HG03095 (cell line): ENCODE data around the gene CTRB2.

Experiments
- ATAC-seq: cut with Tn5 transposase; IDR thresholded peaks from one replicate; pipeline ENCODE4 v1.9.1; 2021; ENCODE audit warnings: moderate library complexity; ENCODE audit not compliant: unreplicated experiment

Gene CTRB2

DNA sequence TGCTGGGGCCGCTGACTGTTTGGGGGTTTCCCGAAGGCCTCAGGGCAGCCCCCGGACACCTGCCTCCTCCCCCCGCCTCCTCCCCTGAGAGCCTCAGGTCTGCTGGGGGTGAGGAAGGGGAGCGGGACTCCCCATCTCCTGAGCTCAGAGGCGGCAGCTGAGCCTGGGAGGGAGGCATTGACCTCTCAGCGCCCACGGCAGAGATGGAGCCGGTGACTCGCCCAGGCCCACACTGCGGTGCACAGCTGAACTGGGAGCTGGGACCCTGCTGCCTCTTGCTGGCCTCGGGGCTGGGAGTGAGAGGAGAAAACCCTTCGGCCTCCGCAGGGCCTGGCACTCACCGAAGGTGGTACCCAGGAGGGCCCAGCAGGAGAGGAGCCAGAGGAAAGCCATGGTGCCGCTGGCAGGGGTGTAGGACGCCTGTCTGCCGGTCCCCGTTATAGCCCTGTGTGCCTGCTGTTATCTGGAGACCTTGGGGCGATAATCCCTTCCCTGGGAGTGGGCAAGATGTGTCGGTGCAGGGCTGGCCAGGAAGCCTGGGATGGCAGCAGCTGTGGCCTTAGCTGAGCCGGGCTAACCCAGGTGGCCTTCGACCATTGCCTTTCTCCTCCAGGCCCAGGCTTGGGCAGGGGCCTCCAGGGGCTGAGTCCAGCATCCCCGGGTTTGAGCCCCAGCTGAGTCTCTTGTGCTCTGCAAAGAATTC is at the start of gene CTRB2:
Gene CTRB2 (minus strand): TSS at position 413 of the 703 bp plus-strand sequence. CDS start 20 bp downstream, at position 393.
- ATAC-seq = no peak

DNA sequence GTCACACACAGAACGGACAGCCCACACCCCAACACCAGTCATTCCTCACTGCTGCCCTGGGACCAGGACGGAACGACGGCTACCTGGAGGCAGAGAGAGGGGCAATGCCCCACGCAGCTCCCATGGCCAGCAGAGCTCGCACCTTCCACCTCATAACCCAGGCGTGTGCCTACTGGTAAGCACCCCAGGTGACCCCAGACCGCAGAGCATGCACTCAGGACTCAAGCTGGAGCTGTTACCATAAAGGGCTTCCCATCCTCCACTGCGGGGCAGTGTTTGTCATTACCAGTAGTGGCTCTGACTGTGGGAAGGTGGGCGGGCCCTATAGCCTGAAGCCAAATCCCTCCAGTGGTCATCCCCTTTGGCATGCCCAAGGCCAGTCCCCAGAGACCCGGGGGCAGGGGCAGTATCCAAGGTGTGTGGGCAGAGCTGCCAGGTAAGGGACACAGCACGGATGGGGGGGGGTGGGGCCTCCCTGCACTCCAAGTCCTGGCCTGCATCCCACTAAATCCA is 49.2 kb upstream of the CTRB2 start:
- ATAC-seq = no peak

DNA sequence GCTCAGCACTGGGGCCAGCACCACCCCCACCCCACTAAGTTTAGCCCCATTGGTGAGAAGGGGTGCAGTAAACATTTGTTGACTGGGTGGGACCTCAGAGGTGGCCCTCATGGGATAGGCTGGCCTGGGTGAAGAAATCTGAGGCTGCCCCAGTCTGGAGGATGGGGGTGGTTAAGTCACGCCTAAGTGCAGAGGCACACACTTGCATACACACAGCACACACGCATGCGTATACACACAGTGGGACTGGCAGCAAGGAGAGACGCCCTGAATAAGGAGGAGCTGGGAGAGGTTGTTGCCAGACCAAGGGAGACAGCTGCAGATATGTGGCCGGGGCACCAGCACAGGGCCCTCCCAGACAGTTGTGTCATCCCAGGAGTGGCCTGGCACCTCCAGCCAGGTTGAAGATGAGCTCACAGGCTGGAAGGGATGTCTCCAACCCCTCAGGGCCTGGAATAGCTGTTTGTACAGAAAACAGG is 47.4 kb upstream of the CTRB2 start:
- no peak for ATAC-seq

DNA sequence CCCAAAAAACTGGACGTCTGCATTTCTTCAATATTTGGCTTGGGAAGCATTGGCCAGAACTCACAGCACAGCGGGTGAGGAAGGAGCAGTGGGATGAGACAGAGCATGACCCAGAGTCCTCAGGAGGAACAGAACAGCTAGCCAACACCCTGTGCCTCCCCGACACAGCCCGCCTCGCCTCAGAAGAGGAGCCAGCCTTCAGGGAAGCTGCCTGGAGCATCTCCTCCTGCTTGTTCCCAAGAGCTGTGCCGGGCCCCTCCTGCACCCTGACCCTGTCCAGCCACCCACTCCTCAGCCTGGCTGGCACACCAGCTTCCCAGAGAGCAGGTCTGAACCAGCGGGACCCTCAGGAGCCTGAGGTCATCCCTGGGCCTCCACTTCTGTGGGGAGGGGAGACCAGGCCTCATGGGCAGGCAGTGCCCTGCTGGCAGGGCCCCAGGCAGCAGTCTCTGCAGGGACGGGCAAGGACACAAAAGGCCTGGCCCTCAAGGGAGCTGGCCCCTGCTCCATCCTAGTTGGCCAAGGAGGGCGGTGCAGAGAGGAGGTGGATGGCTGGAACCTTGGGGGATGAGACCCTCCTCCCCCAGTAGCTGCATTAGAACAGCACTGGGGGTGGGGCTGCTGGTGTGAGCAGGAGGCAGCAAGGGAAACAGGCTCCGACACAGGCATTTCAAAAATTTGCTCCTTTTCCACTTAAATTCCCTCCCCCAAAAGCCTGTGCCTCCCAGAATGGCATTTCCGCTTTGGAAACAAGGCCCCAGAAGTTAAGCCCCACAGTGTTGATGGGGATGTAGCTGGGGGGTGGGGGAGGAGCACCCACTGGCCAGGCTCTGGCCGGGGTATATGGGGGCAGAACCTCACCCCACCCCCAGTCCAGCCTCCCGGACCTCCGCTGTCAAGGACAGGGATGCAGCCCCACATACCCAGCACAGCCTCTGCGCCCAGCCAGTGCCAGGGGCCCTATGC is 46.3 kb upstream of the CTRB2 start:
- no peak for ATAC-seq

DNA sequence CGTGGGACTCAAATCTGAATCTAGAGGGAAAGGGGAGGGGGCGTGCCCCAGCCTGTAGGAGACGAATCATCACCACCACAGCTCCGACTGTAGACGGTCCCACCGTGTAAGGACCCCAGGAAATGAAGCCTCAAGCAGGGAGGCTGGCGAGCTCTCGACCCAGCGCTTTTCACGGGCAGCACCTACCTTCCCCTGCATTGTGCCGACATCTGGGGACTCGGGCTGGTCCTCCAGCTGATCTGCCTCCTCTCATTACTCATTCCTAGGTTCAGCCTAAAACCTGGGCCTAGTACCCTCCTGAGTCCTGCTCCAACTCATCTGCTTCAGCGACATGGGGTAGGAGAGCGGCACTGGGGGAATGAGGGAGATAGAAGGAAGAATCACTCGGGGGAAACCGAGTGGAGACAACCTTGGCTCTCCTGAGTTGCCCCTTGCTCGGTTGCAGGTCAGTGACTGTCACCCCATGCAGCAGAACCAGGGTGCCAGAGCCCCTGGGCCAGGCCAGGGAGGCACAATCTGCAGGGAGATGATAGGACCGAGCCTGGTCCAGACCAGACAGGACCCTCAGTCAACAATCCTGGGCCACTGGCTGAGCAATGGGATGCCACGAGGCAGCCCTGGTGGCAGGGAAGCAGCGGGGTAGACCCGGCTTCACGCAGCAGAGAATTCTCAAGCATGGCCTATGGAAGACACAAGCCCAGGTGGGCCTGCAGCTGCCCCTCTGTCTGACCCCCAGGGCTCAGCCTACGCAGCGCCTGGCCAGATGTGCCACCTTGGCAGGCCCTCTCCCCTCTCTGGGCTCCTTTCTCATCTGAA is 45.3 kb upstream of the CTRB2 start:
- ATAC-seq = no peak

DNA sequence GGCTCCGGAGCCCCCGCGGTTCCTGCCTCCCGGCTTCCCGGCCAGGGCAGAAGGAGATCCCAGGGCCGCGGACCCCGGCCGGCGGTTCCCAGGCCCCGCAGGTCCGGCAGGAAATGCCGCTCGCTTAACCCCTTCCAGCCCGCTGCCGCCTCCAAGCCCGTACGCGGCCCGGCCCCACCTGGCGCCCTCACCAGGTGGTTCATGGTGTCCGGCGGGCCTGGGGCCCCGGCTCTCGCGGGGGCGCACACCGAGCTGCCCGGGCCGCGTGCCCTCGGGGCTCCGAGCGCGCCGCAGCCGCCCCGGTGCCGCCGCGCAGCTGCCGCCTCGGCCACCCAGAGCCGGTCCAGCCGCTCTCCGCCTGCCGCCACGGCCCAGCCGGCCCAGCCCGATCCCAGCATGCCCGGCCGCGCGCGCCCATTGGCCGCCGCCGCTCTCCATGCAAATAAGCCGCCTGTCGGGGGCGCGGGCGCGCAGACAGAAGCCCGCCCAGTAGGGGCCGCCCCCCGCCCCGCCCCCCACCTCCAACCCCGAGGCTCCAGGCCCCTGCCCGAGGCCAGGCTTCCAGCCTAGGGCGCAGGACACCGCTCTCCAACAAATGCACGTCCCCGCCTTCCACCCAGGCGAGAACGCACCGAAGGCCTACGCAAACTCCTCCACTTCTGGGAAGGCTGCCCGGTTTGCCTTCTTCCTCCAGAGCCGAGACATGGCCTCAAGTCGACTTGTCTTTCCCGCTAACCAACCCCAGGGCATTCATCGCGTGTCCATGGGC is 44.5 kb upstream of the CTRB2 start, which contains the start of gene BCAR1:
Gene BCAR1 (minus strand): TSS at position 345 of the 769 bp plus-strand sequence. CDS start 142 bp downstream, at position 203.
- ATAC-seq = peak; percentile 71

DNA sequence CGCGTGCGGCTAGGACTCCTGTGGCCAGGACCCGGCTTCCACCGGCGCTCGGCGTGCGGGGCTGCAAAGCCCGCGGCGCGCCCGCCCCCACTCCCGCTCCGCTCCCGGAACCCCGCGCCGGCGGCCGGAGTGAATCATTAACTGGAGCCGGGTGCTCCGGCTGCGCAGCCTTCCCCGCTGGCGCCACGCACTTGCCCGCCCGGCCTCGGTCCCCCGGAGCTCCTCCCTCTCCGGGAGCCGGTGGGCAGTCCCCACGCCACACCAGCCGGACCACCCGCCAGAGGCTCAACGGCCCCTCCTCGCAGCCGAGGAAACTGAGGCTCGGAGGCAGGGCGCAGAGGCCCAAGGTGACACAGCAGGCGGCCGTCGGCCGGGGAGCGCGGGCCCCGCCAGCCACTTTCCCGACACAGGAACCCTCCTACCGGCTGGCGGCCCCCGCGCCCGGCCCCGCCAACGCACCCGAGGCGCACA is 43.9 kb upstream of the CTRB2 start:
- ATAC-seq = peak; percentile 41

DNA sequence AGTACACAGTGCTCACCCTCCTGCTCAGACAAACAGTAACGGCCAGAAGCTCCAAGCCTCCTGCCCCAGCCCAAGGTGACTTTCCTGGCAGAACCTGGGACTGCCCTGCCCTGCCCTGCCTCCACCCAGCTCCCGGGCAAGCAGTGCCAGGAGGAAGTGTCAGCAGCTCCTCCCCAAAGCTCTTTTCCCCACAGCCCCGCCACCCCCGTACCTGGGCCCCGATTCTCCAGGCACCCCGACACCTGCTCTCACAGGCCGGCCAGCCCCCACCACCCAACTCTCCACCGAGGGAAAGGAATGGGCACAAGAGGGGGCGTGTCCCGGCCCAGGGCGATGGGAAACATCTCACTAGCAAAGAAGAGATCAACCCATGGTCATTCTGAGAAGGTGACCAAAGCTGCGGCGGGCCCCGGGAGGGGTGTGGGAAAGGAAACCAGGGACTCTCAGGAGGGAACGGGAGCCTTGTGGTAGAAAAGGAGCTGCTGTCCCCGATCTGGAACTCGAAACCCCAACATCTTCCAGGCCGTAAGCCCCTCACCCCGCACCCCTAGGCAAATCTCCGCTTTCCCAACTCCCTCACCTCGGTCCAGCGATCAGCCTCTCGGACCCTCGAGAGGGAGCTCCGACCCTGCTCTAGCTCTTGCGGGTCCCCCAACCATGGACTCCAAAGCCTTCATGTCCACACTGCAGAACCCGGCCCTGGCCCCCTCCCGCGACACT is 43.3 kb upstream of the CTRB2 start:
- ATAC-seq = peak; percentile 3

DNA sequence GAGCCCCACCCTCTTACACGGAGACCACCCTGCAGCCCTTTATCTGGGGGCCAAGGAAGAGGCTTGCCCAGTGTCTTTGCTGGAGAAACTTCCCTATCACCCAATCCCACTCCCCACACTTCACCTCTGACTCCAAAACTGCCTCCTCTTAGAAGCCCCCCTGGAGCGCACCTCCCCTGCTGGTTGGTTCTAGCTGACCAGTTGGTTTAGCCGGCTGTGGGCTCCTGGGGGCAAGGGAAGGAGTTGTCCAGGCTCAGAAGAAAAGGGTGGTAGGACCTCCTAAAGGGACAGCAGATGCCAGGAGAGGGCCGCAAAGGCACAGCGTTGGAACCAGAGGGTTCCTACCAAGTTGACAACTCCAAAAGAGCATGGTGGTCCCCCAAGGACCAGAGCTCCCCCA is 42.5 kb upstream of the CTRB2 start:
- no peak for ATAC-seq

DNA sequence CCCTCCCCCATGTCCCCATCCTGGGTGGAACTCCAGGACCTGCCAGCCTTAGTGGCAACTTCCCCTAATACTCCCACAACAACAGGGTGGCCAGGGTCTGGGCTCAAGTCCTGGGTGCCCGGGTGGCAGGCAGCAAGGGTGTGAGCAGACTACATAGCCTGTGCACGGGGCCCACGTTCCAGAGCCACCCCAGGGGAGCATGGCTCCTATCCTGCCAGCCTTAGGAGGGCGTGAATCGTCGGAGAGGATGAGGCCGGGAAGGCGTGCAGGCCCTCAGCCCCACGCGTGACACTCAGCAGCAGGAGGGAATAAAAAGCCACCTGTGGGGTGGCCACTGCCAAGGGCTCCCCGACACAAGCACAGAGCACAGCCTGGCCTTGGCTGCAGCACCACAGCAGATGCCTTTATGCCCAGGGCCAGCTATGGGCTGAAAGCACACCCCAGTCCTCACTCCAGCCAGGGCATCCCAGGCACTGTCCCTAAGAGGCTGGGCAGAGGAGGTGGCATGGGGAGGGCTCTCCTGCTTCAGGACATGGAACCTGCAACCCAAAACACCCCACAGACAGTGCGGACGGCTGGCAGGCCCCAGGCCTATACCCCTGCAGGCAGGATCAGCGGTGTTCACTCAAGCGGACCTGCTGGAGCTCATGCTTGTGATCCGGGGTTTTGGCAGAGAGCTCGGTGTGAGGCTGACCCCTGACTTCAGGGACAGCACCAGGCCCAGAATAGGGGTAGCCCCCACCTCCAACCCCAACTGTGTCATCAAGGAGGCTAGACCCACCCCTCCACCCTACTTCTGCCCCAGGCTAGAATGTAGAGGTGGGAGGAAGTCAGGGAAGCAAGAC is 41.8 kb upstream of the CTRB2 start:
- ATAC-seq = no peak

DNA sequence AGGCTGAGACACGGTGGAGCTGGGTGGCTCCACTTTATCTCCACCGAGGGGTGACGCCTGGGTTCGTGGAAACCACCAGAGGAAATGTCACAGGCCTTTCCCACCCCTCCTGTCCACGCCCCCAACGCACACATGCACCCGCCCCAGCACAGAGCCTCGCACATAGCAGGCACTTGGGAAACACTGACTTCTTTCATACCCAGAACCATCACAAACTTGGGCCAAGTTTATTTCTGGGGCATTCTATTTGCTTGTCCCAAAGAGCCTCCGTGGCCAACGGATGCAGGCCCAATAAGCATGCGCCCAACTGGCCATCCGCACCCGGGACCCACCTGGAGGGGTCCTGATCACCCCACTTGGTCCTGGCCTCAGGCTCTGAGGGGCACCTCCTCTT is 41.2 kb upstream of the CTRB2 start:
- ATAC-seq = no peak

DNA sequence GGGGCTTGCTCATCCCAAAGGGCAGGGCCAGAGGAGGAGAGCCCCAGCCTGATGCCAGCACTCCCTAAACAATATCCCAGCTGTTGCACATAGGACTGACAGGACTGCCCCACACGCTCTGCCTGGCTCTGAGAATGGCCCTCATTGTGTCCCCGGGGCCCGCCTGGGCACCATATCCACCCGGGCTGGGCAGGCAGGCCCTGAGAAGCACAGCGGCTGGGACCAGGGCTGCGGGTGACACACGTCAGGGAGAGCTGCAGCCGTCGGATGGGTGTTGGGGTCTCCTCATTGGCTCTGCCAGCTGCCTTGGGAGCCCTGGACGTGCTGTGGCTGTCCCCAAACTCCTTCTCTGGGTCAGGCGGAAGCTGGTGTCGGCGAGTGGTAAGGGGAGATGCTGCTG is 40.3 kb upstream of the CTRB2 start:
- ATAC-seq = no peak

DNA sequence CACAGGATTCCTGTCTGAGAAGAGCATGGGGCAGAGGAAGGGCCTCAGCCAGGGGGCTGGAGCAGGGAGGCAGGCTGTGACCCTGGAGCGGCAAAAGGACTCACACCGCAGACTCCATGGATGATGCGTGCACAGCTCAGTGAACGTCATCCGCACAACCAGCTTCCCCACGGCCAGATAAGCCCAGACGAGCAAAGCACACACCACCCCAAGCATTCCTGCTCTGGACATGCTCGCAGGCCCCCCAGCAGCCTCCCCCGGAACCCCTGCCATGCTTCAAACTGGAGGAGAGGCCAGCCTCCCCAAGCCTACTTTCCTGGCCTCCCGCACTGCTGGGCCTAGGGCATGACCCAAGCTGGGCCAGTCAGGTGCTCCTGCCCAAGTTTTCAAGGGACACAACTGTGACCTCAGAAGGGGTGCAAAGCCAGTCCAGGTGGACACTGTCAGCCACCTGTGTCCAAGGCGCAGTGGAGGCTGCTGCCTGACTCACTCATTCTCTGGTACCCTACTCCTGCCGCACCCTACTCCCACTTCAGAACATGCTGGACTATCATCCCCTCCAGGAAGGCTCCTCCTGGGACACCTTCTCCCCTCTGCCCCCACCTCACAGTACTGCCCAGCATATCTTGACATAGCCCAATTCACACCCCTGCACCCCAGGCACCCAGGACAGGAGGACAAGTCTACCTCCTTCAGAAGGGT is 39.7 kb upstream of the CTRB2 start:
- no peak for ATAC-seq

DNA sequence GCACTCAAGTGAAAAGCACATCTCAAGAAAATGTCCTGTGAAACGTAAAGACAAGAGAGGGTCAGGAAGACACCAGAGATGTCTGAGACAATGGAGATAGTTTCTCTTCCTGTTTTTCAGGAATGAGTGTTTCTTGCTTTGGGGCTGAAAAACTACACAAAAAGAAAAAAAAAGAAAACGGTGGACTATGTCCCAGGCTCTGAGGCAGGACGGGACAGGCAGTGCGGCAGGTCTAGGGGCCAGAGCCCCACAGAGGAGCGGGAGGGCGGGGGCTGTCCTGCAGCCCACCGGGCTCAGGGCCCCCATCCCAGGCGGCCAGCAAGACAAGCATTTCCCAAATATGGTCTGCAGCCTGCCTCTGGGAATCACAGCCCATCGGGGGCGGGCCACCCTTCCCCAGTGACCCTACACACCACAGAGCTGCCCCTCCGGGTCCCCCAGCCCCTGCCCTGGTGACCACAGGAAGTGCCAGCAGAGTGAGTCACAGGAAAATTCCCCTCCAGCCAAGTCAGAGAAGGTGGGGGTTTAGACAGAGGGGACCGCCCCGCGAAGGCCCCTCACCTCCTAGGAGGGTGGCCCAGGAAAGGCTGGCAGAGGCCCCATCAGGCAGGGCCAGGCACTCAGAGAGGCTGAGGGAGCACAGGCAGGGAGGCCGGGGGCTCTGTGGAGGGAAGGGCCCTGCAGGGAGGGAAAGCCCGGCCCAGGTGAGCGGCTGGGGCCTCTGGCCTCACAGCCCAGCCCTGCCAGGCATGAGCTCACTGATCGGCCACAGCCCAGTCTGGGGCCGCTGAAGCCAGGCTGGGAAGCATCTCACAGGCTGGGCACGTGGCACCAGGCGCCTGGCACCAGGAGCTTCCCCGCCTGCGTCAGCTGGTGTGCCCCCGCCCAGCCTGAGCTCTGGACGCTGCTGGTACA is 38.1 kb upstream of the CTRB2 start:
- peak; percentile 47 for ATAC-seq

DNA sequence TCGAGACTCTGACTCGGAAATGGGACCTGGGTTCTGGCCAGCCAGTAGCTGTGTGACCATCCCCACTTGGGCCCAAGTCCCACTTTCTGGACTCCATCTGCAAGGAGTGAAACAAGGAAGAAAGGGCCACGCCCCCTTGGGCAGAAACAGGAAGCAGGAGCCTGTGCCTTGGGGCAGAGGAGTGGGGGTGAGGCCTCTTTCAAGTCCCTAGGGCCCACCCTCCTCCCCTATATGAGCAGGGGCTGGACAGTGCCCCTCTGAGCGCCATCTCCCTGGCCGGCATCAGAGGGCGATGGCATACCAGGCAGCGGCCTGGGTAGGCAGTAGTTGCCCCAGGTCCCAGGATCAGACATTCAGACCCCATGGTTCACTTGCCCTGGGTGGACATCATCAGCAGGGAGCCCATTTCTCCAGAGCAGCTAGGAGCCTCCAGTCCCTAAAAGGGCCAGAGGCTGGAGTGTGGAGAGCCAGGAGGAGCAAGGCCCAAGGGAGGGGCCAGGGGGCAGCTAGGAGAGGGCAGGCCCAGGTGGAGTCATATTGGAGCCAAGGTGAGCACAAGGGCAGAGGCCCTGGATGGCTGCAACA is 37.4 kb upstream of the CTRB2 start:
- ATAC-seq = no peak

DNA sequence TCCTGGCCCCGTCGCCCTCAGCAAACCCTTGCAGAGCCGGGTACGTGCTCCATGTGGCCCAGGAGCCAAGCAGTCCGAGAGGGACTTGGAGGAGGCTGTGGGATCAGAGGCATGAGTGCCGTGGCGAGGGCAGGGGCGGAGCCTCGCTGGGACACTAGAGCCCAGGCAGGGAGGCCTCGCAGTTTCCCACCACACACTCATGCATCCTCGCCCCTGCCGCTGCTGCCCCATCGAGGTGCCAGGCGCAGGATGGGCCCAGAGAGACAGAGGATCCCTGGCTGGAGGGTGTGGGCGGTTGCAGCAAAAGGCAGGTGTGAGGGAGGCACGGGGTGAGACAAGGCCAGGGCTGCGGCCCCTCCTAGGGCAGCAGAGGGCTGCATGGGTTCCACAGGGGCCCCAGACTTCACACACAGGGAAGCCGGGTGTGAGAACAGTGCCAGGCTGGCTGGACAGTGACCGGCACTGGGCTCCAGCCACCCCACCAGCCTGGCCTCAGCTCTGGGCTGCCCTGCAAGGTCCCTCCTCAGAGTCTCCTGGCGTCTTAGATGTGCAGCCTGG is 36.8 kb upstream of the CTRB2 start:
- no peak for ATAC-seq
